RWPE1 (cell line): ENCODE results near the gene PPP1R9A.
A peak's percentile ranks its signal among the peaks of the same experiment; 100 is the strongest.
"Not testable (repeated sequence)": the region's sequence is repeated elsewhere in the genome, so short reads cannot be mapped to it uniquely, and the experiment has no call there.

ENCODE experiments used
- CTCF ChIA-PET: fragments of 350-600 bp; sonication (Branson Sonifier 250); formaldehyde crosslinking; extraction: SDS; loops from one replicate; lab custom pipeline; 2021; lab: Yijun Ruan, JAX
- POLR2A ChIA-PET: fragments of 400-600 bp; formaldehyde crosslinking; extraction: SDS; loops from one replicate; lab custom pipeline; 2020; ENCODE audit warnings: antibody characterized with exemption; ENCODE audit not compliant: low non-redundant PET; lab: Yijun Ruan, JAX
- DNase-seq: peaks from one replicate; pipeline ENCODE4 v3.0.0; 2012; ENCODE audit warnings: low spot score
- H3K27ac ChIP-seq: fragments of 450-650 bp; 2 replicates; pipeline ENCODE4 v1.5.1; 2017
- CTCF ChIP-seq: fragments of 450-650 bp; conservative IDR thresholded peaks from 2 replicates; pipeline ENCODE4 v1.5.1; 2017; ENCODE audit warnings: low read depth, mild to moderate bottlenecking

PPP1R9A gene

DNA sequence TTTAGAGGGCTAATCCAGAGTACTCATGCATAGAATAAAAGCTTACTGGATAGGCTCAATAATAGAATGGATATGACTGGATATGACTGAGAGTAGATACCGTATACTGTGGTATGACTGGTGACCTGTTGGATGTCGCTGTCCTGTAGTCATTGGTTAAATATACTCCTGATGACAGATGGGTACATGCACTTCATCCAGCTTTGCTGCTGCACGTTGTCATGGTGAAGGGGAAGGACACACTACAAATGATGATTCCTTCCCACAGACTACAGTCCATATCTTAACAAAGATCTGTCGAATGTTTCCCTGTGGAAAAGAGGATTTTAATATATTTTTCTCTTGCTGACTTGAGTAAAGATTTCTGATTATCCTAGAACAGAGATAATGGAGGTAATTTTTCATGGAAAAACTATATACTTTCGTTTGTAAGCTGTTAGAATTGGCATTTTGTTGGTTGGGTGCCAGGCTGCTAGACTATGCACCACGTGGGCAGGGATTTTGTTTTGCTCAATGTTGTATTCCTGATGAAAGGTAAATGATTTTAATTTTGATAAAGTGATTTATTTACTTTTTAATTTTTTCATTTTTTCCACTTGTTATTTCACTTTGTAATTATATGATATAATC lies 97.3 kb downstream of the PPP1R9A start:
- no peak for DNase-seq
- no peak overlapping the region for H3K27ac ChIP-seq
- ChIA-PET POLR2A (no interaction called here), CTCF (no interaction called here)
- TF ChIP-seq CTCF, result no peak

DNA sequence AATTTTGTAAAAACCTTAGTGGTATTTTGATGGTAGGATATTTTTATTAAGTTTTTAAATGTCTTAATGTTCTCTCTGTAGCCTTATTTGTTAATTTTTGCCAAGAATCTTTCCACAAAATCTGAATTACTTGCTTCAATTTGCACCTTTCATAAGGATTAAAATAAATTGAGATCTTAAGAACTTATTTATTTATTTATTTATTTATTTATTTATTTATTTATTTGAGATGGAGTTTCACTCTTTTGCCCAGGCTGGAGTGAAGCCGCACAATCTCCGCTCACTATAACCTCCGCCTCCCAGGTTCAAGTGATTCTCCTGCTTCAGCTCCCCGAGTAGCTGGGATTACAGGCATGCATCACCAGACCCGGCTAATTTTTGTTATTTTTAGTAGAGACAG lies 98.6 kb downstream of the PPP1R9A start:
- ChIA-PET CTCF (no interaction called here), POLR2A (no interaction called here)

DNA sequence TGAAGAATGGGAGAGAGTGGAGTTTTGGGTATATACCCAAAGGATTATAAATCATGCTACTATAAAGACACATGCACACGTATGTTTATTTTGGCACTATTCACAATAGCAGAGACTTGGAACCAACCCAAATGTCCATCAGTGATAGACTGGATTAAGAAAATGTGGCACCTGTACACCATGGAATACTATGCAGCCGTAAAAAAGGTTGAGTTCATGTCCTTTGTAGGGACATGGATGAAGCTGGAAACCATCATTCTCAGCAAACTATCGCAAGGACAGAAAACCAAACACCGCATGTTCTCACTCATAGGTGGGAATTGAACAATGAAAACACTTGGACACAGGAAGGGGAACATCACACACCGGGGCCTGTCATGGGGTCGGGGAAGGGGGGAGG lies 101.4 kb downstream of the PPP1R9A start:
- CTCF ChIA-PET, POLR2A ChIA-PET, H3K27ac ChIP-seq, DNase-seq: not testable (repeated sequence)

More for the DNA sequence above, 98.6 kb downstream of the PPP1R9A start:
- no peak for DNase-seq
- no peak overlapping the region for H3K27ac ChIP-seq
- TF ChIP-seq CTCF, result no peak

- ChIA-PET POLR2A (no interaction called here), CTCF (interaction anchor here (0.5 kb wide), 1 partner anchor 240 kb away, joined by 3 read pairs; no protein-coding TSS in a partner anchor)
- peak; percentile 11 for DNase-seq
- TF ChIP-seq CTCF, result no peak
- no peak overlapping the region for H3K27ac ChIP-seq
Observed at GRCh38 chr7:95011146-95011928, 103.9 kb downstream of the PPP1R9A start.

DNA sequence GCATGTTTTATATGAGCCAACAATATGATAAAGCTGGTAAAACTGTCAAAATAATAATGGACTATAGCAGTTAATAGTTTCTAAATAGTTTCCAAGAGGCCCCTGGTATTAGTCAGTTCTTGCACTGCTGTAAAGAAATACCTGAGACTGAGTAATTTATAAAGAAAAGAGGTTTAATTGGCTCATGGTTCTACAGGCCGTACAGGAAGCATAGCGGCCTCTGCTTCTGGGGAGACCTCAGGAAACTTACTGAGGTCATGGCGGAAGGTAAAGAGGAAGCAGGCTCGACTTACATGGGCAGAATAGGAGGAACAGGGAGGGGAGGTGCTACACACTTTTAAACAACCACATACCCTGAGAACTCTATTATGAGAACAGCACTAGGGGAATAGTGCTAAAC lies 104.6 kb downstream of the PPP1R9A start:
- H3K27ac ChIP-seq, result no peak overlapping the region
- CTCF ChIA-PET, result interaction anchor here (0.5 kb wide), 1 partner anchor 241 kb away, joined by 3 read pairs; no protein-coding TSS in a partner anchor
- POLR2A ChIA-PET, result no interaction called here
- no peak for DNase-seq
- no peak for TF ChIP-seq CTCF

DNA sequence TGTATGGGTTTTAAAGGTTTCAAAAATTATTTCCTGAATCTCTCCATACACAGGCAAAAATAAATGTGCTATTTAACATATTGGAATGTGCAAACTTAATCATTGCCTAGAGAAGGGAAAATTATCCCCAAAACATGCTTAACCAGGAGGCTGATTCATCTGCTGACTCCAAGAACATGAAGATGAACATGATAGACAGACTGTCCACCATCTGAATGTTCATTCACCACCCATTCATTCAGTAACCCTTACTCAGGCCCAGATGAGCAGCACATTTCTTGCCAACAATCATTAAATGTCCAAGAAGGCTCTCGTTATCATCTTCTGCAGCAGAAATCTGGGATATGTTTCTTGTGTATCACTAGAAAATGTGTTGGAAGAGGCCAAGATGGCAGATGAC lies 110.6 kb downstream of the PPP1R9A start:
- TF ChIP-seq CTCF, result no peak
- ChIA-PET CTCF (no interaction called here), POLR2A (no interaction called here)
- no peak overlapping the region for H3K27ac ChIP-seq
- DNase-seq, result no peak

GRCh38 chr7:95026018-95026417 lies 118.6 kb downstream of the PPP1R9A start:
- POLR2A ChIA-PET, result no interaction called here
- no peak for DNase-seq
- CTCF ChIA-PET, result interaction anchor here (0.6 to 0.7 kb wide), 2 partner anchors 203 to 840 kb away, joined by 3 read pairs; no protein-coding TSS in a partner anchor
- no peak overlapping the region for H3K27ac ChIP-seq
- TF ChIP-seq CTCF, result no peak
